Naive B cell (primary cell): ENCODE data around the gene SPIN2B. TPM values are rescaled to one million over a fixed set of nuclear protein-coding genes. Genes with fewer than 3 reads are reported as not detected.
"Not testable (repeated sequence)": the region's sequence is repeated elsewhere in the genome, so short reads cannot be mapped to it uniquely, and the experiment has no call there.

Source experiments
- ATAC-seq, 2 donors: fragments of 150-1000 bp; cut with Tn5 transposase; 2 replicates each; pipeline ENCODE4 v1.10.0; 2021; ENCODE audit warnings: low read depth in 2 of 2, mild to moderate bottlenecking in 2 of 2, moderate library complexity in 2 of 2
- DNase-seq: peaks from one replicate; pipeline ENCODE4 v3.0.0; 2022
- H3K27ac Mint-ChIP-seq, 6 donors: one replicate each; pipeline ENCODE4 v1.8.0; 2020 to 2022; ENCODE audit warnings: mild to moderate bottlenecking in 6 of 6, mixed read lengths in 6 of 6, moderate library complexity in 5 of 6, inconsistent platforms in 2 of 6
- H3K27me3 Mint-ChIP-seq, 3 donors: one replicate each; pipeline ENCODE4 v1.8.0; 2021 to 2022; ENCODE audit warnings: mixed read lengths in 3 of 3, mild to moderate bottlenecking in 1 of 3
- H3K36me3 Mint-ChIP-seq, 2 donors: one replicate each; pipeline ENCODE4 v1.8.0; 2020 to 2022; ENCODE audit warnings: mixed read lengths in 2 of 2, inconsistent platforms in 1 of 2, mild to moderate bottlenecking in 1 of 2
- H3K4me1 Mint-ChIP-seq, 3 donors: one replicate each; pipeline ENCODE4 v1.8.0; 2020 to 2022; ENCODE audit warnings: mixed read lengths in 3 of 3, inconsistent platforms in 1 of 3, mild to moderate bottlenecking in 1 of 3, moderate library complexity in 1 of 3
- H3K4me3 Mint-ChIP-seq, 8 donors: one replicate each; pipeline ENCODE4 v1.8.0; 2020 to 2022; ENCODE audit warnings: mild to moderate bottlenecking in 8 of 8, mixed read lengths in 8 of 8, moderate library complexity in 8 of 8, inconsistent platforms in 2 of 8
- H3K9me3 Mint-ChIP-seq, 7 donors: one replicate each; pipeline ENCODE4 v1.8.0; 2020 to 2022; ENCODE audit warnings: mixed read lengths in 7 of 7, mild to moderate bottlenecking in 5 of 7, inconsistent platforms in 2 of 7, moderate library complexity in 1 of 7
- polyA plus RNA-seq, 6 donors: library from polyadenylated mRNA; unstranded; fragments of 300-500 nt; fragmentation: Illumina TruSeq; gene quantifications; one replicate each; pipeline ENCODE4 v1.2.3, GENCODE V29; 2021; ENCODE audit warnings: low read depth in 6 of 6

Gene SPIN2B
- polyA plus RNA-seq, 6 donors from 2014 or later: 9.8 to 14.4 (median 13.2) TPM

DNA sequence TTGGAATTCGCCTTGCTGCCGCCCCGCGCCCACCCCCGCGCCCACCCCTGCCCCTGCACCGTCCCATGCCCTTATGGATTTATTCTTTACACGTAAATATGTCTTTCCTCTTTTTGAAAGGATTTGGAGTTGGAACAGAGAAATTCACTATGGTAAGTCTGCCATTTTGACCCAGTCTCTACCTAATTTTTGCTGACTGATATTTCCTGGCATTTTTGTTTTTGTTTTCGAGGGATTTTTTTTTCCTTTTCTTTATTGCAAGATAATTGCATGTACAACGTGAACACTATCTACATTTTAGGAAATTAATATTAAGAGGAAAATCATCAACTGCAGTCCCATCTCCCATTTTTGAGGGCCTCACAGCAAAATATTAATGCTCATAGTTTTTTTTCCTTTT lies 468 bp upstream of the SPIN2B start:
- no peak for DNase-seq
- Mint-ChIP-seq H3K36me3 (no peaks in the 10 kb centered on the region), H3K27me3 (no peaks in the 10 kb centered on the region), H3K4me3 (peak overlapping the region; percentile 91 to 98 (median 94)), H3K27ac (peak overlapping the region in 4 of 6 donors; percentile 88 to 94 (median 92)), H3K9me3 (peaks cover 0 to 8% (median 0%) of the 10 kb centered on the region in 7 donors), H3K4me1 (peaks cover 0 to 23% (median 20%) of the 10 kb centered on the region in 3 donors)
- ATAC-seq: peak in 1 of 2 donors; percentile 3

DNA sequence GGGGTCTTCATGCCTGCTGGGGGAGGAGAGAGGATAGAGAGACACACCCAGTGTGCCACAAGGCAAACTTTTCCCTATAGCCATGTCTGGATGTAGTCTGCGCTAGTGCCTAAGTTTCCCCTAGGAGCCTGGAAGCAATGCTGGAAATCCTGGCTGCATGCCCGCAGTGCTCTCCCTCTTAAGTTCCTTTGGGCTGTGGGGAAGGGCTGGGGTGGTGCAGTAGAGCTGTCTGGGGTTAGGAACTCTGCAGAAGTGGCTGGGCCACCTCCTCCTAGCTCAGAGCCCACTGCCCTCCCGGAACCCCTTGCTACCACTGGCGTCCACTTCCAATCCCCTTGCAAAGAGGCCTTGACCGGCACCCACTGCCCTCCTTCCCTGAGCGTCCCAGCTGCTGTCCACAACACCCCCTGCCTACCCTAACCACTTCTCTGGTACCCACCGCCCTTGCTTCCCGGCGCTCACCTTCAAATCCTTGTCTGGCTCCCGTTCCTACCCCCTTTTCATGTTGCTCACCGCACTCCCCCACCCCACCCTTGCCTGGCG lies 658 bp downstream of the SPIN2B start:
- H3K27ac Mint-ChIP-seq: peak overlapping the region in 4 of 6 donors; percentile 88 to 94 (median 92)
- not testable (repeated sequence) for ATAC-seq

DNA sequence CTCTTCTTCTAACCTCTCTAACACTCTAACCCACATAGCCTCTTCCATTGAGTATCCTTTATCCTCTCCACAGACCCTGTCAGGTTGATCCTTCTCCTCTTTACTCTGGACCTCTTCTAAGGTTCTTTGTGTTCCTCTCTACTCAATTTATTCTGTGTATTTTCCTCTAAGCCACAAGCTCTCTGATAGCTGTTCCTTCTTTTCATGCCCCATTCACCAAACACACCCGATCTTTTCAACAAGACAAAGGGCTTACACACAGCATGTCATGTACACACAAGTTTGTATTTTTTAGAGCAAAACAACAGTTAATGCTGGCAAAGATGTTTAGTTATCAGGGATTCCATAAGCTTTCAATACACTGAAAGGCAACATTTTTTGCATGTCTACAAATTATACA lies 1.9 kb downstream of the SPIN2B start:
- ATAC-seq (no peak), DNase-seq (no peak)
- Mint-ChIP-seq H3K27ac (peak overlapping the region in 3 of 6 donors; percentile 1 to 32 (median 3)), H3K36me3 (no peaks in the 10 kb centered on the region), H3K4me1 (peaks cover 2 to 16% (median 10%) of the 10 kb centered on the region in 3 donors), H3K4me3 (peak overlapping the region in 2 of 8 donors; percentile 1 to 61), H3K9me3 (peaks cover 0 to 5% (median 0%) of the 10 kb centered on the region in 7 donors), H3K27me3 (no peaks in the 10 kb centered on the region)

More for the DNA sequence above, 658 bp downstream of the SPIN2B start:
- H3K9me3 Mint-ChIP-seq, H3K36me3 Mint-ChIP-seq, H3K27me3 Mint-ChIP-seq, DNase-seq: not testable (repeated sequence)
- Mint-ChIP-seq H3K4me3 (peak overlapping the region; percentile 91 to 98 (median 94)), H3K4me1 (peaks cover 0 to 23% (median 20%) of the 10 kb centered on the region in 3 donors)

DNA sequence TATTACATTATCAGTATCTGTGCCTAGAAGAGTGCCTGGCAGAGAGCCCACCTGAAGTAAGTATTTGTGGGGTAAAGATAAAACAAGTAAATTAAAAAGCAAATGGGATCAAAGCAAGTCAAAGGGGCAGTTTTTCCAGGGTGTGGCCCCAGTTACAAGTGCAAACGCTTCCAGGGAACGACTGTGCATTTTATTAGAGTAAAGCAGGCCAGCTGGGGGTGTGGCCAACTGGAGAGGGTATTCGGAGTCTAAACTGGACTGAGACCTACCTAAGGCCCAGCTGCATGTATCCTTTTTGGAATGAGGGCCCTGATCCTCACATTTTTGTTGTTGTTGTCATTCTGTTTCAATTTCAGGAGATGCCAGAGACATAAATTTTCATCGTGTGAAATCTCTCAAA lies 3.8 kb downstream of the SPIN2B start:
- H3K4me1 Mint-ChIP-seq: peaks cover 4 to 16% (median 10%) of the 10 kb centered on the region in 3 donors
- H3K27ac Mint-ChIP-seq: peak overlapping the region in 1 of 6 donors; percentile 32
- not testable (repeated sequence) for DNase-seq, H3K27me3 Mint-ChIP-seq, H3K9me3 Mint-ChIP-seq, ATAC-seq, H3K36me3 Mint-ChIP-seq
- peak overlapping the region in 1 of 8 donors; percentile 13 for H3K4me3 Mint-ChIP-seq

DNA sequence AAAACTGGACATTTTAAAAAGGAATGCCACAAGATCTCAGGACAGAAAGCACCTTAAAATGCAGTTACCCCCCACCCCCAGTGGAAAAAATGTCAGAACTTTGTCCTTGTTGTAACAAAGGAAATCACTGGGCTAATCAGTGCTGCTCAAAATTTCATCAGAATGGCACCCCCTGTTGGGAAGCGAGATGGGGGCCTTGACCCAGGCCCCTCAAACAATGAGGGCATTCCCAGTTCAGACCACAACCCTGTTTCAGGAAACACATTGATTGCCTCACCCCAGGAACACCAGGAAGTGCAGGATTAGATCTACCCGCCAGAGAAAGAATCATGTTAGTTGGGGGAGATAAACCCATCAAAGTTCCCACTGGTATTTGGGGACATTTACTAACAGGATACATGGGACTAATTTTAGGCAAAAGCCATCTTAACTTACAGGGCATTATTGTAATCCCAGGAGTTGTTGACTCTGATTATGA lies 16.4 kb downstream of the SPIN2B start:
- ATAC-seq (no peak), DNase-seq (no peak)
- Mint-ChIP-seq H3K4me1 (no peaks in the 10 kb centered on the region), H3K4me3 (no peak overlapping the region), H3K27ac (no peak overlapping the region), H3K9me3 (peaks cover 3 to 23% (median 13%) of the 10 kb centered on the region in 7 donors), H3K27me3 (no peaks in the 10 kb centered on the region), H3K36me3 (no peaks in the 10 kb centered on the region)

DNA sequence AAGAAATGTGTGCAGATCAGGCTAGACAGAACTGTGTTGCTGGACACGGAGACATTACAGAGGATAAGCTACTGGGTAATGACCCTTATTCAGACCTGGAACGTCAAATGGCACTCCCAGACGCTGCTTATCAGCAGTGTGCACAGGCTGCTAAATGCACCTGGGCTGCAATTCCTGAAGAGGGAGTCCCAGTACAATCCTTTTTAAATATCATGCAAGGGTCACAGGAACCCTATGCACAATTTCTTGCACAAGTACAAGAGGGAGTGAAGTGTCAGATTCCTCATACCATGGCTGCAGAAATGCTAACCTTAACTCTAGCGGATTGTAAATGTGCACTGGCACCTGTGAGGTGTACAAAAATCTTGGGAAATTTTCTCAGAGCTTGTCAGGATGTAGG lies 16.9 kb downstream of the SPIN2B start:
- Mint-ChIP-seq H3K4me3 (no peak overlapping the region), H3K36me3 (peaks cover 0 to 5% of the 10 kb centered on the region in 2 donors), H3K27ac (no peak overlapping the region), H3K4me1 (no peaks in the 10 kb centered on the region), H3K9me3 (peaks cover 3 to 28% (median 15%) of the 10 kb centered on the region in 7 donors), H3K27me3 (no peaks in the 10 kb centered on the region)
- ATAC-seq: no peak
- DNase-seq: no peak

DNA sequence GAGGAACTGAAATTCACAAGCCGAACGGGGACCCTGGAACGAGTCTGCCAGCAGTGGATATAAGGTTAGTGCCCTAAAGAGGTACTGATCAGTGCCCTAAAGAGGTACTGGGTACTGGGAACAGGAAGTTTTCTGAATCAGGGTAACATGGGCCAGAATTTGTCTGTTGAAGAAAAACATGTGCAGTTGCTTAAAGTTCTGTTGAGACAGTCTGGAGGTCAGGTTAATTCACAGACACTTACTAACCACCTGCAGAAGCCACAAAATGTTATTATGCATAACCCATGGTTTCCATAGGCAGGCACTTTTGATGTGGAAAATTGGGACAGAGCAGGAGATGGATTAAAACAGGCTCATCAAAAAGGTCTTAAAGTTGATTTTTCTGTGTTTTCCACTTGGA lies 17.9 kb downstream of the SPIN2B start:
- H3K4me3 Mint-ChIP-seq: no peak overlapping the region
- H3K9me3 Mint-ChIP-seq: peaks cover 3 to 37% (median 22%) of the 10 kb centered on the region in 7 donors

DNA sequence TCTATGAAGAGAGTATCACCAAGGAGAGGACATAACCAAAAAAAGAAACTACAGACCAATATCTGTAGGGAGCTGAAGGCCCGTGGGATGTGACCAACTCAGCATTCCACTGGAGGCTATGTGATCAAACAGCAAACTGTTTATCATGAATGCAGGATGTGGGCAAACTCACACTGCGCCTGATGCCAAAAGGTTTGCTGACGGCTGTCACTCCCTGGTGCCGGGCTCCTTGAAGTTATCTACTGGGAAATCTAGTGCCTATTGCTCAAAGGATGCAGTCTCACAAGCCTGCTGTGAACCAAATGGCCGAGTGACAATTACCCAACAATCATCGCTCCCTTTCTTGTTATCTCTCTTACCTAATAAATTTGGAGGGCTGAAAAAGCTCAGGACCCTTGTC lies 18.4 kb downstream of the SPIN2B start:
- DNase-seq, H3K4me3 Mint-ChIP-seq, H3K27ac Mint-ChIP-seq, H3K4me1 Mint-ChIP-seq, H3K27me3 Mint-ChIP-seq, ATAC-seq: not testable (repeated sequence)
- H3K9me3 Mint-ChIP-seq: peaks cover 3 to 38% (median 22%) of the 10 kb centered on the region in 7 donors
- H3K36me3 Mint-ChIP-seq: peaks cover 0 to 20% of the 10 kb centered on the region in 2 donors

More for the DNA sequence above, 17.9 kb downstream of the SPIN2B start:
- no peak for ATAC-seq
- Mint-ChIP-seq H3K36me3 (peaks cover 0 to 15% of the 10 kb centered on the region in 2 donors), H3K27me3 (no peaks in the 10 kb centered on the region), H3K4me1 (no peaks in the 10 kb centered on the region), H3K27ac (no peak overlapping the region)
- no peak for DNase-seq

DNA sequence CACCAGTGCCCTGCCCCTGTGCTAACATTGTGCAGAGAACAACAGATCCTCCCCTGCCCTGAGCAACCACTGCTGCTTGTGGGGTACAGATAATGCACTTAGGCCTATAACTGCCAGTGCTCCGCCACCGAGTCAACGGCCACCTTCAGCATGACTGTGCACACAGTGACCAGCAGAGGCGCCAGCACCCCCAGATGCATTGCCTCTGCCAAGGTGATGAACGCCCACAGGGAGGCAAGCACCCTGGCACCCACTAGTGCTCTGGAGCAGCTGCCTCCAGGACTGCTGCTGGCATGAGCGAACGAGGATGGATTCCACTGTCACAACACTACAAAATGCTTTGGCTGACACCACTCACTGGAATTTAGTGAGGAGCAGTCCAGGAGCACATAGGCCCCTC lies 38.2 kb downstream of the SPIN2B start:
- H3K9me3 Mint-ChIP-seq: peaks cover 0 to 22% (median 7%) of the 10 kb centered on the region in 7 donors
- DNase-seq (no peak), ATAC-seq (no peak)
- H3K4me3 Mint-ChIP-seq: no peak overlapping the region
- H3K27me3 Mint-ChIP-seq: peaks cover 0 to 7% (median 0%) of the 10 kb centered on the region in 3 donors
- H3K36me3 Mint-ChIP-seq: peaks cover 8 to 19% of the 10 kb centered on the region in 2 donors
- H3K27ac Mint-ChIP-seq: no peak overlapping the region
- no peaks in the 10 kb centered on the region for H3K4me1 Mint-ChIP-seq

DNA sequence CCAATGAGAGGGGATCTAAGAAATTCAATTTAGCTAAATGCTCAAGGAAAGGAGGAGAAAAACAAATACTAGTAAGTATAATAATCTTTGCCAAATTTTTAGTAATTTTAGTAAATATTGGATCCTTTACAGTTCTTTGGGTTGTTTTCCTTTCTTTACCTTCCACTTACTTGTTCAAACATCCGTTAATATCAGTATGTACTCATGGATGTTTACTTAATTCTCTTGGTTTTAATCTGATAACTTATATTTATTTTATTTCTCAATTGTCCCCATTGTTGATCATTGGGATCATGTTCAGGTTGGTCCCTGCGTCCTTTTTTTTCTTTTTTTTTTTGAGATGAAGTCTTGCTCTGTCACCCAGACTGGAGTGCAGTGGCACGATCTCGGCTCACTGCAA lies 46.9 kb downstream of the SPIN2B start:
- ATAC-seq (no peak), DNase-seq (no peak)
- Mint-ChIP-seq H3K4me1 (no peaks in the 10 kb centered on the region), H3K4me3 (no peak overlapping the region), H3K9me3 (peaks cover 0 to 6% (median 0%) of the 10 kb centered on the region in 7 donors), H3K36me3 (no peaks in the 10 kb centered on the region), H3K27ac (no peak overlapping the region), H3K27me3 (peaks cover 0 to 8% (median 0%) of the 10 kb centered on the region in 3 donors)

DNA sequence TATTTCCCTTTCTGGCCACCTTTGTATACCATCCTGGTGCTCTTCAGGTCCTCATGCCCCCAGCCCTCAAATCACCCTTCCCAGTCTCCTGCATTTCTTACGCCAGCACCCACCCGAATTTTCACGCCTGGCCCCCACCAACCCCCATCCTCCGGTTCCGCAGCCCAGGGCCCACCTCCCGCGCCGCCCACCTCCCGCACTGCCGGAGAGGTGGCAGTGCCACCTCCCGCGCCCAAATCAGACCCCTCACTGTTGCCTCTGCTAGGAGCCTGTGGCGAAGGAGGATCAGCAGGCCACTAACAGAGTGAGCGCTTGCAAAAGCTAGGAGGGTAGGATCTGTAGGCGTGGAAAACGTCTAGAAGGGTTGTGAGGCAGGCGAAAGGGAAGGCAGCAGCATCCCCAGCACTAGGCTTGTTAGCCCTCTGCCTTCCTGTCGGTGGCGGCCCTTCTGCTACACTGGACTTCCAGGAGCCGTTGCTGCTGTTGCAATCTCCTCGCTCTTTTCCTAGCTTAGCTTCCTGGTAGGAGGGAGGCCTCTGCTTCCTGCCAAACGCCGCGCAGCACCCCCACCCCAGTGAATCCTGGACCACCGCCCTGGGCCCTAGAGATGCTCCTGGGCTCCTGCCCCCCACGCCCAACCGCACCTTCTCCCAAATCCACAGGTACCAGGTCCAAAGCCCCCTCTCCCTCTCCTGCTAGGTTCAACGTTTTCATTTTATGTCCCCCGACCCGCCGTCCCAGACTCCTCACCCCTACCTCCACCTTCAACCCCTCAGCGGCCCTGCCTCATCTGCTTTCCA lies 51.0 kb downstream of the SPIN2B start:
- H3K4me1 Mint-ChIP-seq: no peaks in the 10 kb centered on the region
- no peak overlapping the region for H3K27ac Mint-ChIP-seq
- ATAC-seq (no peak), DNase-seq (no peak)
- H3K27me3 Mint-ChIP-seq: peaks cover 0 to 17% (median 0%) of the 10 kb centered on the region in 3 donors
- no peaks in the 10 kb centered on the region for H3K36me3 Mint-ChIP-seq
- H3K9me3 Mint-ChIP-seq: peaks cover 0 to 2% (median 0%) of the 10 kb centered on the region in 7 donors
- no peak overlapping the region for H3K4me3 Mint-ChIP-seq
